Stomach (tissue), 9 donors: Measurements from ENCODE around the gene CPED1. TPM values are rescaled to one million over a fixed set of nuclear protein-coding genes. Genes with fewer than 3 reads are reported as not detected.

Experiments used
- DNase-seq, 2 donors: peaks; one replicate each; pipeline versions ENCODE4 v3.0.0 to v3.0.0-alpha.2; 2013 to 2019
- H3K27ac ChIP-seq, 5 donors: fragments of 200-600 bp in 4 of 5; sonication (generic) in 4 of 5; one replicate each; pipeline ENCODE4 v1.5.1; 2013 to 2019; ENCODE audit warnings: mild to moderate bottlenecking in 1 of 5, moderate library complexity in 1 of 5
- H3K27me3 ChIP-seq, 3 donors: fragments of 200-600 bp; sonication (generic); one replicate each; pipeline ENCODE4 v1.5.1; 2017 to 2019; ENCODE audit warnings: mixed run types in 1 of 3
- H3K36me3 ChIP-seq, 4 donors: fragments of 200-600 bp; sonication (generic); 1 replicate in 3 of 4; 2 replicates in 1 of 4; pipeline ENCODE4 v1.5.1; 2016 to 2019
- H3K4me1 ChIP-seq, 4 donors: fragments of 200-600 bp; sonication (generic); one replicate each; pipeline ENCODE4 v1.5.1; 2016 to 2019
- H3K4me3 ChIP-seq, 4 donors: fragments of 200-600 bp; sonication (generic) in 3 of 4; one replicate each; pipeline ENCODE4 v1.5.1; 2016 to 2019; ENCODE audit warnings: mild to moderate bottlenecking in 1 of 4
- H3K9me3 ChIP-seq, 4 donors: fragments of 200-600 bp; sonication (generic); one replicate each; pipeline ENCODE4 v1.5.1; 2016 to 2019
- EP300 ChIP-seq: sonication (generic); formaldehyde crosslinking; IDR thresholded peaks from one replicate; pipeline ENCODE4 v1.6.1; 2017; ENCODE audit warnings: antibody characterized with exemption
- POLR2A ChIP-seq, 4 donors: fragments of 450-650 bp; IDR thresholded peaks; one replicate each; pipeline ENCODE4 v1.6.1; 2016; ENCODE audit warnings: antibody characterized with exemption in 4 of 4, control low read depth in 2 of 4, mild to moderate bottlenecking in 1 of 4, moderate library complexity in 1 of 4
- POLR2AphosphoS5 ChIP-seq, 3 donors: sonication (generic); formaldehyde crosslinking; IDR thresholded peaks; one replicate each; pipeline ENCODE4 v1.6.1; 2016; ENCODE audit warnings: antibody characterized with exemption in 3 of 3
- WGBS, 5 donors: extraction: QIAGEN DNeasy Blood & Tissue Kit in 3 of 5; methylation state at CpG; one replicate each; pipeline versions ENCODE4 v1.1.5 to v1.1.7; 2013 to 2018; 5-methylcytosine and 5-hydroxymethylcytosine counted together
- intact Hi-C: fragments of 100-400 bp; cut with DNase I; formaldehyde crosslinking; loops from one replicate; pipeline ENCODE4 v1.15.1; 2023; ENCODE audit warnings: low total_unique reads
- polyA plus RNA-seq, 3 donors: library from polyadenylated mRNA; stranded (reverse); fragments of 200-250 nt; gene quantifications; one replicate each; pipeline ENCODE4 v1.2.3, GENCODE V29; 2013
- total RNA-seq, 5 donors: library from RNA; depleted of rRNA; stranded (reverse); fragments of >200 nt; gene quantifications; one replicate each; pipeline versions ENCODE4 v1.1.0 to v1.2.3, GENCODE V29; 2014 to 2016
- TF ChIP-seq, protein P1 (sequence below), 7 experiments: fragments of 450-650 bp in 4 of 7; fragments of 200-600 bp in 3 of 7; sonication (generic) in 3 of 7; IDR thresholded peaks; one replicate each; pipeline ENCODE4 v1.5.1; 2016 to 2019; ENCODE audit warnings: antibody characterized with exemption in 7 of 7, control low read depth in 2 of 7, mild to moderate bottlenecking in 1 of 7
- donor health status: healthy with polysubstance abuse.
- donor health status: Bipolar disorder and iron deficiency.
- donor health status: healthy.

The CPED1 gene
- total and polyA plus RNA-seq, 8 donors: 3.0 to 58.7 (median 15.9) TPM

DNA sequence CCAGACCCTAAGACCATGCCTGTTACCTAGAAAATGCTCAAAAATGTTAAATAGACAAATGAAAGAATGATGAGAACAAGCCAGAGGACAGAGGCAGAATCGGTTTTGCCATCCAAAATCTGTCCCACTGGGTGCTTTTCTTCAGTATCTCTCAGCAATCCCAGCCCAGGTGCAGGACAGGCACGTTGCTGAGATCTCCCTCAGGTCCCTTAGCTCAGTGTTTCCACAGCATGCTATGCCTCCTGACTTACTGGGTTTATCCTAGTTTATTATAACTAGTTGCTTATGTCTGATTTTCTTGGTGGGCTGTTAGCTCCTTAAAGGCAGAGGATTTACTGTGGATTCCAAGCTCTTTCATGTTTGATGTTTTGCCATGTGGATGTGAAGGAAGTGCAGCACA, 20.3 kb downstream of the CPED1 start:
- H3K27me3 ChIP-seq: no peaks in the 10 kb centered on the region
- no peaks in the 10 kb centered on the region for H3K36me3 ChIP-seq
- peaks cover 0 to 21% (median 9%) of the 10 kb centered on the region in 4 donors for H3K4me1 ChIP-seq
- TF ChIP-seq POLR2A (IDR thresholded peaks at IDR 0.05) (no peak), POLR2AphosphoS5 (IDR thresholded peaks at IDR 0.05) (no peak), EP300 (no peak)
- TF ChIP-seq, protein P1, sequence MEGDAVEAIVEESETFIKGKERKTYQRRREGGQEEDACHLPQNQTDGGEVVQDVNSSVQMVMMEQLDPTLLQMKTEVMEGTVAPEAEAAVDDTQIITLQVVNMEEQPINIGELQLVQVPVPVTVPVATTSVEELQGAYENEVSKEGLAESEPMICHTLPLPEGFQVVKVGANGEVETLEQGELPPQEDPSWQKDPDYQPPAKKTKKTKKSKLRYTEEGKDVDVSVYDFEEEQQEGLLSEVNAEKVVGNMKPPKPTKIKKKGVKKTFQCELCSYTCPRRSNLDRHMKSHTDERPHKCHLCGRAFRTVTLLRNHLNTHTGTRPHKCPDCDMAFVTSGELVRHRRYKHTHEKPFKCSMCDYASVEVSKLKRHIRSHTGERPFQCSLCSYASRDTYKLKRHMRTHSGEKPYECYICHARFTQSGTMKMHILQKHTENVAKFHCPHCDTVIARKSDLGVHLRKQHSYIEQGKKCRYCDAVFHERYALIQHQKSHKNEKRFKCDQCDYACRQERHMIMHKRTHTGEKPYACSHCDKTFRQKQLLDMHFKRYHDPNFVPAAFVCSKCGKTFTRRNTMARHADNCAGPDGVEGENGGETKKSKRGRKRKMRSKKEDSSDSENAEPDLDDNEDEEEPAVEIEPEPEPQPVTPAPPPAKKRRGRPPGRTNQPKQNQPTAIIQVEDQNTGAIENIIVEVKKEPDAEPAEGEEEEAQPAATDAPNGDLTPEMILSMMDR (IDR thresholded peaks at IDR 0.05): no peak
- no peaks in the 10 kb centered on the region for H3K9me3 ChIP-seq
- no peak overlapping the region for H3K4me3 ChIP-seq
- H3K27ac ChIP-seq: no peak overlapping the region
- intact Hi-C loops: no loop called here
- WGBS, 5 donors: 50 to 71% (median 61%) methylated on average over 2 of the region's 2 CpGs
- no peak for DNase-seq

DNA sequence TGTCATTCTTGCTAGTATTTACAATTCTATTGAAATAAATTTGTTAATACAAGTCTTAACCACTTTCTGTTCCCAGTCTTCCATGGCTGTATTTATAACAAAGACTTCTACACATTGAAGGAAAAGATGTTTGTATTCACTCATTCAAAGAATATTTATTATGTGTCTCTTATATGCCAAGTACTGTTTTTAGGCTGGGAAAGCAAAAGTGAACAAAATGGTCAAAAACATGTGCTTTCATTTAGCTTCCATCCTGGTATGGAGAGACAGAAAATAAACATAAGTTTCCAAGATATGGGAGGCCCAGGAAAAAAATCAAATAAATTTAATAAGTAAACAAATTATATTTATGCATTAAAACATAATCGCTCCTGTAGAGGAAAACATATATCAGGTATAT, 22.9 kb downstream of the CPED1 start:
- TF ChIP-seq POLR2AphosphoS5 (IDR thresholded peaks at IDR 0.05) (no peak), EP300 (no peak), POLR2A (IDR thresholded peaks at IDR 0.05) (no peak)

DNA sequence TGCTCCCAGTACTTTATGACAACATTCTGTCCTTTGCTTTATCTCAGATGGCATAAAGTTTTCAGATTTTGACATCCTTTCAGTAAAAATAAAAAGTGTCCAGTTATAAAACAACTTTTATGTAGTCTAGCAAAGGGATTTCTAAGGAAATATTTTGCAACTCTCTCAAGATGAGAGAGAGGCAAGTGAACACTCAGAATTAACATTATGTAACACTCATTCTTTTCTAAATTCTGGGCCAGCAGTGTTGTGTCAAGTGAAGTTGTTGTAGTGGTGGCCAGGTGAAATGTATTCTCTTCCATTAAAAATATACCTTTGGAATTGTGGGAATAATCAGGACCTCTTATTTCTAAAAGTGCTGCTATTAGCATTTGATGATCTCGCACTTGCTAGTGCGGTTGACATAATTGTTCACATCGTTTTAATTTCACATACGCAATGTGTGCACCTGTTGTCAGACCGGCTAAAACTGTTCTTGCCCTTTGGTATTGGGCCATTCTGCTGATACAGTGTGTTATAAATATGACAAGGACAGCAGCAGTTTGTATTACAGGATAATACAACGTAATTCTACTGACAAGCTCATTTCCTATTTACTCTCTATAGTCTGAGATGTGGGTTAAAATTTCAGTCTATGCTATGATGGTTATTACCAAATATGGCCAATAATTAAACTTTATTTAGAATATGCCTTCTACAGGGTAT, 23.8 kb downstream of the CPED1 start:
- DNase-seq: no peak
- Histone ChIP-seq H3K36me3 (no peaks in the 10 kb centered on the region), H3K9me3 (no peaks in the 10 kb centered on the region), H3K4me3 (no peak overlapping the region), H3K27ac (no peak overlapping the region), H3K27me3 (no peaks in the 10 kb centered on the region), H3K4me1 (peaks cover 0 to 24% (median 7%) of the 10 kb centered on the region in 4 donors)
- intact Hi-C loops: no loop called here
- 80 to 91% (median 86%) methylated on average over 6 of the region's 6 CpGs for WGBS, 5 donors
- no peak for TF ChIP-seq EP300
- no peak for TF ChIP-seq POLR2A (IDR thresholded peaks at IDR 0.05)
- TF ChIP-seq, protein P1 (IDR thresholded peaks at IDR 0.05): no peak
- no peak for TF ChIP-seq POLR2AphosphoS5 (IDR thresholded peaks at IDR 0.05)

More for the DNA sequence above, 22.9 kb downstream of the CPED1 start:
- intact Hi-C loops: no loop called here
- no peak for DNase-seq
- H3K4me3 ChIP-seq: no peak overlapping the region
- H3K27ac ChIP-seq: no peak overlapping the region
- peaks cover 0 to 26% (median 6%) of the 10 kb centered on the region in 4 donors for H3K4me1 ChIP-seq
- WGBS, 5 donors: 80 to 94% (median 89%) methylated on average over 1 of the region's 1 CpG
- no peaks in the 10 kb centered on the region for H3K9me3 ChIP-seq
- H3K27me3 ChIP-seq: no peaks in the 10 kb centered on the region
- H3K36me3 ChIP-seq: no peaks in the 10 kb centered on the region

DNA sequence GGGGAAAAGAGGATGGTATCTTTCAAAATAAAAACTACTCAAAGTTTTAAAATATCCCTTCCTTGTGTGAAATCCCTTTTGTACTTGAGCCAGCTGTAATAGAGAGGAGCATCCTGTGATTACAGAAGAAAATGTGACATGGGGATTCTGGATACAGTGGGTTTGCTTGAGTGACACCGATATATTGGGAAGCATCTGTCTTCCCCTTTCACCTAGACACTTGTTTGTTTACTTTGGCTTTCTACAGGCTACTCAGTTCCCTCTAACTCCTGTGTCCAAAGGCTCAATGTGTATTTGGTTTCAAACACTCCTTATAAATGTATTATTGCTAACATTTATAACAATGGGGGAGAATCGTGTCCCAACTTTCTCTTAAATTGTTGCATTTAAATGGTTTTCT, 24.4 kb downstream of the CPED1 start:
- intact Hi-C loops: no loop called here
- H3K36me3 ChIP-seq: no peaks in the 10 kb centered on the region
- peaks cover 0 to 28% (median 9%) of the 10 kb centered on the region in 4 donors for H3K4me1 ChIP-seq
- H3K4me3 ChIP-seq: no peak overlapping the region
- no peaks in the 10 kb centered on the region for H3K27me3 ChIP-seq
- TF ChIP-seq, protein P1 (IDR thresholded peaks at IDR 0.05): no peak
- TF ChIP-seq EP300 (no peak), POLR2A (IDR thresholded peaks at IDR 0.05) (no peak), POLR2AphosphoS5 (IDR thresholded peaks at IDR 0.05) (no peak)
- 55 to 62% (median 60%) methylated on average over 2 of the region's 2 CpGs for WGBS, 5 donors
- no peak overlapping the region for H3K27ac ChIP-seq
- no peak for DNase-seq
- no peaks in the 10 kb centered on the region for H3K9me3 ChIP-seq

DNA sequence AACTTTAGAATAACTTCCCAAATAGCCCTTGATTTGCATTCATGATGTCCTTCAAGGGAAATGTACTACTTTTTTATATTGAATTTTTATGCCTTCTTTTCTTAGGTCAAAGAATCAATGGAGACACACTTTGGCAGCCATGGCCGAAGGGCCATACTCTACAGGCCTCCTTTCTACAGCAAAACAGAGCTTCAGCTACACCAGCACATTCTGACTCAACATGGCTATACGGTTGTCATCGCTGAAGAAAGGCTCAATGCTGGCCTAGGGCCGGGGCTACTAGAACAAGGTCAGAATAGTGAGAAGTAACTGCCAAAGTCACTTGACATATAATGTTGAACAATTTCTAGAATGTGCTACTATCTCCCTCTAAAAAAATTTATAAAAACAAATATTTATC, 27.0 kb downstream of the CPED1 start:
- no peak for DNase-seq
- Histone ChIP-seq H3K9me3 (no peaks in the 10 kb centered on the region), H3K27ac (peak overlapping the region in 1 of 5 donors; percentile 41), H3K4me3 (no peak overlapping the region), H3K4me1 (peaks cover 0 to 40% (median 14%) of the 10 kb centered on the region in 4 donors), H3K27me3 (no peaks in the 10 kb centered on the region), H3K36me3 (no peaks in the 10 kb centered on the region)
- WGBS, 5 donors: 89 to 95% (median 90%) methylated on average over 4 of the region's 4 CpGs
- intact Hi-C loops: no loop called here
- TF ChIP-seq POLR2A (IDR thresholded peaks at IDR 0.05) (no peak), POLR2AphosphoS5 (IDR thresholded peaks at IDR 0.05) (no peak), EP300 (no peak)
- TF ChIP-seq, protein P1 (IDR thresholded peaks at IDR 0.05): no peak
